SK-N-SH treated with all-trans-retinoic acid at 6 μM for 48 hours (cell line): ENCODE data around the gene PUDP.

Experiments used
- ATAC-seq: fragments of 200-7000 bp; cut with Tn5 transposase; 3 replicates; pipeline ENCODE4 v1.9.1; 2020; ENCODE audit warnings: mild to moderate bottlenecking, moderate library complexity
- ARNTL ChIP-seq: fragments of 450-650 bp; formaldehyde crosslinking; IDR thresholded peaks from 2 replicates; pipeline ENCODE4 v1.5.0; 2020; ENCODE audit warnings: low read depth, mild to moderate bottlenecking, moderate library complexity, borderline replicate concordance
- BACH2 ChIP-seq: fragments of 250-450 bp; sonication (Bioruptor Pico); IDR thresholded peaks from 2 replicates; pipeline ENCODE4 v1.9.0; 2021; ENCODE audit warnings: mild to moderate bottlenecking, borderline replicate concordance
- CSDC2 ChIP-seq: fragments of 250-450 bp; sonication (Bioruptor Pico); IDR thresholded peaks from 2 replicates; pipeline ENCODE4 v1.5.0; 2020; ENCODE audit warnings: mild to moderate bottlenecking, moderate library complexity
- ESRRG ChIP-seq: fragments of 250-450 bp; sonication (Bioruptor Pico); IDR thresholded peaks from 2 replicates; pipeline ENCODE4 v1.6.1; 2021; ENCODE audit warnings: mild to moderate bottlenecking
- GLIS3 ChIP-seq: fragments of 250-450 bp; sonication (Bioruptor Pico); IDR thresholded peaks from 2 replicates; pipeline ENCODE4 v1.5.0; 2020; ENCODE audit warnings: mild to moderate bottlenecking, moderate library complexity
- OSR1 ChIP-seq: fragments of 250-450 bp; sonication (Bioruptor Pico); IDR thresholded peaks from 2 replicates; pipeline ENCODE4 v1.8.0; 2022; ENCODE audit warnings: moderate library complexity, mild to moderate bottlenecking, inconsistent platforms
- PPARA ChIP-seq: fragments of 250-450 bp; sonication (Bioruptor Pico); IDR thresholded peaks from 2 replicates; pipeline ENCODE4 v1.5.0; 2020; ENCODE audit warnings: mild to moderate bottlenecking, borderline replicate concordance
- RARB ChIP-seq: fragments of 250-450 bp; sonication (Bioruptor Pico); IDR thresholded peaks from 2 replicates; pipeline ENCODE4 v1.8.0; 2021; ENCODE audit warnings: mild to moderate bottlenecking, moderate library complexity
- SNAI2 ChIP-seq: fragments of 250-450 bp; sonication (Bioruptor Pico); IDR thresholded peaks from 2 replicates; pipeline ENCODE4 v1.5.0; 2020; ENCODE audit warnings: mild to moderate bottlenecking, moderate library complexity
- ZC3H10 ChIP-seq: fragments of 250-450 bp; sonication (Bioruptor Pico); IDR thresholded peaks from 2 replicates; pipeline ENCODE4 v1.5.1; 2021; ENCODE audit warnings: mild to moderate bottlenecking, moderate library complexity
- ZFP3 ChIP-seq: fragments of 250-450 bp; sonication (Bioruptor Pico); IDR thresholded peaks from 2 replicates; pipeline ENCODE4 v1.5.0; 2020; ENCODE audit warnings: mild to moderate bottlenecking, moderate library complexity
- ZFP30 ChIP-seq: fragments of 450-650 bp; formaldehyde crosslinking; IDR thresholded peaks from 2 replicates; pipeline ENCODE4 v1.5.0; 2022; ENCODE audit warnings: mild to moderate bottlenecking, moderate library complexity
- ZNF70 ChIP-seq: fragments of 450-650 bp; formaldehyde crosslinking; IDR thresholded peaks from 2 replicates; pipeline ENCODE4 v1.5.0; 2020; ENCODE audit warnings: mild to moderate bottlenecking, moderate library complexity
- TF ChIP-seq, protein P1 (sequence below): fragments of 250-450 bp; sonication (Bioruptor Pico); IDR thresholded peaks from 2 replicates; pipeline ENCODE4 v1.8.0; 2020; ENCODE audit warnings: mild to moderate bottlenecking, moderate library complexity, borderline replicate concordance
- TF ChIP-seq, protein P2 (sequence below): fragments of 250-450 bp; sonication (Bioruptor Pico); IDR thresholded peaks from 2 replicates; pipeline ENCODE4 v1.8.0; 2021; ENCODE audit warnings: low read depth, mild to moderate bottlenecking, moderate library complexity, borderline replicate concordance
- TF ChIP-seq, protein P3 (sequence below): fragments of 250-450 bp; sonication (Bioruptor Pico); IDR thresholded peaks from 2 replicates; pipeline ENCODE4 v1.5.1; 2021; ENCODE audit warnings: mild to moderate bottlenecking, moderate library complexity

Gene PUDP

DNA sequence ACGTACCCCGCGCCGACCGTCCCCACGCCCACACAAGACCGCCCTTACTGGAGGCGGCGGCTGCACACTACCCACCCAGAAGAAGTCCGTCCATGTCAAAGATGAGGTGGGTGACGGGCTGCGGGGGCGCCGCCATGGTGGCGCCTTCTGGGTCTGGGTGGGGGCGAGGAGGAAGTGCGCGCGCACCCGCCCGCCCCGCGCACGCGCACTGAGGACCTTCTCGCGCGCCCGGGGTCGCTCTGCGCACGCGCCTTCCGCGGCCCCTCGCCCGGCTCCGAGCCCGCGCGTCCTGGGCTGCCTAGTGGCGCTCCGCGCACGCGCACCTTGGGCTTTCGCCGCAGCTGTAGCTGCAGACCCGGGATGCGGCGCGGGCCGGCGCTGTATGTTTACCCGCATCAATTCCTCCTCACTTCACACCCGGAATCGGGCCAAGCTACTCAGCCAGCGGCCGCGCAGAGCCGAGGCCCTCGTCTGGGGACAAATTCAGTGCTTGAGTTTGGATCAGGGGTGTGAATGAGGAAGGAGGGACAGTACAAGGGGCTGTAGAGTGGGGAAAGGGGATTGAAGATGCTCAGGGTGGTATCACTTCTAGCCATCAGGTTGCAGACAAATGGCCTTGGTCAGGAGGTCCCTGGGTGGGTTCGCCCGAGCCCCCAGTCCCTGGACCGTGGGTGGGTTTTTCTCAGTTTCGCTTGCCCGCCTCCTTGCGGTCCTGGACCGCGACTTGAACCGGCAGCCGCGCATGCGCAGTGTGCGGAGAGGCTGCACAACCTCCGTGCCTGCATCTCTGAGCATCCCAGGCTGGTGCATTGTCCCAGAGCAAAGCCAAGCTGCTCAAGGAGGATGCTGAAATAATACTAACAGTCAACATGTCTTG is at the start of gene PUDP:
Gene PUDP, minus strand, starts transcription at position 176 of the 877 bp plus-strand sequence. Its CDS starts 40 bp downstream, at position 136.
- TF ChIP-seq, protein P1, sequence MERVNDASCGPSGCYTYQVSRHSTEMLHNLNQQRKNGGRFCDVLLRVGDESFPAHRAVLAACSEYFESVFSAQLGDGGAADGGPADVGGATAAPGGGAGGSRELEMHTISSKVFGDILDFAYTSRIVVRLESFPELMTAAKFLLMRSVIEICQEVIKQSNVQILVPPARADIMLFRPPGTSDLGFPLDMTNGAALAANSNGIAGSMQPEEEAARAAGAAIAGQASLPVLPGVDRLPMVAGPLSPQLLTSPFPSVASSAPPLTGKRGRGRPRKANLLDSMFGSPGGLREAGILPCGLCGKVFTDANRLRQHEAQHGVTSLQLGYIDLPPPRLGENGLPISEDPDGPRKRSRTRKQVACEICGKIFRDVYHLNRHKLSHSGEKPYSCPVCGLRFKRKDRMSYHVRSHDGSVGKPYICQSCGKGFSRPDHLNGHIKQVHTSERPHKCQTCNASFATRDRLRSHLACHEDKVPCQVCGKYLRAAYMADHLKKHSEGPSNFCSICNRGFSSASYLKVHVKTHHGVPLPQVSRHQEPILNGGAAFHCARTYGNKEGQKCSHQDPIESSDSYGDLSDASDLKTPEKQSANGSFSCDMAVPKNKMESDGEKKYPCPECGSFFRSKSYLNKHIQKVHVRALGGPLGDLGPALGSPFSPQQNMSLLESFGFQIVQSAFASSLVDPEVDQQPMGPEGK (CRISPR knock-in tag) = 0 out of 2 replicates have a peak, but pooled peaks have one; percentile 39
- TF ChIP-seq ZFP30 (no peak), ZC3H10 (CRISPR knock-in tag) (no peak), ARNTL (CRISPR knock-in tag) (no peak), RARB (CRISPR knock-in tag) (no peak)
- TF ChIP-seq, all 23 proteins: peak for 1
- peak; percentile 96 for ATAC-seq

DNA sequence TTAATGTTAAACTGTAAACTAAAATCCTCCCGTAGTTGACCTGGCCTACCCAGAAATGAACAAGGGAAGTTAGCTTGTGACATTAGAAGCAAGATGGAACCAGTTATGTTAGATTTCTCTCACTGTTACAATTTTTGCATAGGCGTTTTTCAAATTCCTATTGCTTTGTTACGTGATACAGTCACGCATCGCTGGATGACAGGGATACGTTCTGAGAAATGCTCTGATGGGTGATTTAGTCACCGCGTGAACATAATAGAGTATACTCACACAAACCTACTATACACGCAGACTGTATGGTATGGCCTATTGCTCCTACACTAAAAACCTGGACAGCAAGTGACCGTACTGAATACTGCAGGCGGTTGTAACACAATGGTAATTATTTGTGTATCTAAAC is 46.7 kb upstream of the PUDP start:
- no peak for ATAC-seq
- TF ChIP-seq GLIS3 = no peak
- TF ChIP-seq CSDC2 = no peak

DNA sequence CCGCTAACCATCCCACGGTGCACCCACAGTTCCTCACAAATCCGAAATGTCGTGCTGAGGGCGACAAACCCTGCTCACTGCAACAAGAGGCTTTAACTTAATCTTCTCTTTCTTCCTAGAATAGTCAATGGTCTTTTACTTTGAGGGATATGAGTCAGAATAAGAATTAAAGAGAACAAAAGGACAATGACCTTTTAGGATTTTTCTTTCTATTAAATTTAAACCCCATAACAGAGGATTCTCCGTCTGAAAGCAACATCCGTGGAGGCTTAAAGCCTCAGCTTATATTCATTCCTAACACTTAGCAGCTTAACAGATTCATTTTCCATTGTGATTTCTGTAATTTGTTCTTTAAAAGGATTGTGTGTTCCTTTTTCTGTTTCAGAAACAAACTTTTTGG is 44.9 kb upstream of the PUDP start:
- no peak for TF ChIP-seq ZFP30
- TF ChIP-seq, protein P2, sequence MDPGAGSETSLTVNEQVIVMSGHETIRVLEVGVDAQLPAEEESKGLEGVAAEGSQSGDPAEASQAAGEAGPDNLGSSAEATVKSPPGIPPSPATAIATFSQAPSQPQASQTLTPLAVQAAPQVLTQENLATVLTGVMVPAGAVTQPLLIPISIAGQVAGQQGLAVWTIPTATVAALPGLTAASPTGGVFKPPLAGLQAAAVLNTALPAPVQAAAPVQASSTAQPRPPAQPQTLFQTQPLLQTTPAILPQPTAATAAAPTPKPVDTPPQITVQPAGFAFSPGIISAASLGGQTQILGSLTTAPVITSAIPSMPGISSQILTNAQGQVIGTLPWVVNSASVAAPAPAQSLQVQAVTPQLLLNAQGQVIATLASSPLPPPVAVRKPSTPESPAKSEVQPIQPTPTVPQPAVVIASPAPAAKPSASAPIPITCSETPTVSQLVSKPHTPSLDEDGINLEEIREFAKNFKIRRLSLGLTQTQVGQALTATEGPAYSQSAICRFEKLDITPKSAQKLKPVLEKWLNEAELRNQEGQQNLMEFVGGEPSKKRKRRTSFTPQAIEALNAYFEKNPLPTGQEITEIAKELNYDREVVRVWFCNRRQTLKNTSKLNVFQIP (CRISPR knock-in tag) = no peak
- TF ChIP-seq, protein P3, sequence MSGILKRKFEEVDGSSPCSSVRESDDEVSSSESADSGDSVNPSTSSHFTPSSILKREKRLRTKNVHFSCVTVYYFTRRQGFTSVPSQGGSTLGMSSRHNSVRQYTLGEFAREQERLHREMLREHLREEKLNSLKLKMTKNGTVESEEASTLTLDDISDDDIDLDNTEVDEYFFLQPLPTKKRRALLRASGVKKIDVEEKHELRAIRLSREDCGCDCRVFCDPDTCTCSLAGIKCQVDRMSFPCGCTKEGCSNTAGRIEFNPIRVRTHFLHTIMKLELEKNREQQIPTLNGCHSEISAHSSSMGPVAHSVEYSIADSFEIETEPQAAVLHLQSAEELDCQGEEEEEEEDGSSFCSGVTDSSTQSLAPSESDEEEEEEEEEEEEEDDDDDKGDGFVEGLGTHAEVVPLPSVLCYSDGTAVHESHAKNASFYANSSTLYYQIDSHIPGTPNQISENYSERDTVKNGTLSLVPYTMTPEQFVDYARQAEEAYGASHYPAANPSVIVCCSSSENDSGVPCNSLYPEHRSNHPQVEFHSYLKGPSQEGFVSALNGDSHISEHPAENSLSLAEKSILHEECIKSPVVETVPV = no peak
- TF ChIP-seq, protein P1 (CRISPR knock-in tag) = no peak
- TF ChIP-seq ESRRG (CRISPR knock-in tag) = no peak
- no peak for TF ChIP-seq BACH2
- TF ChIP-seq ARNTL (CRISPR knock-in tag) = no peak
- no peak for TF ChIP-seq PPARA (CRISPR knock-in tag)
- TF ChIP-seq RARB (CRISPR knock-in tag) = no peak
- no peak for TF ChIP-seq ZC3H10 (CRISPR knock-in tag)
- no peak for ATAC-seq

DNA sequence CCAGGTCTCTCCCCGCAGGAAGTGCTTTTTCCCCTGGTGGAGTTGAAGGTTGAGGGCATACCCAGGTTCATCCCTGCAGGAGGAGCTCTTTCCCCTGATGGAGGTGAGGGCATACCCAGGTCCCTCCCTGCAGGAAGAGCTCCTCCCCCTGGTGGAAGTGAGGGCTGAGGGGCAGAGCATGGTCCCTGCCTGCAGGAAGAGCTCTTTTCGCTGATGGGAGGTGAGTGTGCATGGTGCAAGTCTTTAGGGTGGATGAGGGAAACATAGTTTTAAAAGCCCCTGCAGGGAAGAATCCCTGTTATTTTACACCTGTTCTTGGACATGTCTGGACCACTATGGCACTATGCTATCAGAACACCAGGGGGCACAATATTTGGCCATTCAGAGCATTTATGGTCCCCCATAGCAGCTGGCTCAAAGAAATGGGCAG is 43.7 kb upstream of the PUDP start:
- TF ChIP-seq ARNTL (CRISPR knock-in tag) = no peak
- TF ChIP-seq ZFP30 = no peak
- TF ChIP-seq ZNF70 (CRISPR knock-in tag) = no peak
- TF ChIP-seq PPARA (CRISPR knock-in tag) = no peak
- TF ChIP-seq, protein P1 (CRISPR knock-in tag) = no peak
- TF ChIP-seq ZFP3 (CRISPR knock-in tag) = no peak
- TF ChIP-seq ESRRG (CRISPR knock-in tag) = no peak
- TF ChIP-seq, protein P3 = no peak
- no peak for TF ChIP-seq OSR1
- no peak for TF ChIP-seq BACH2
- no peak for TF ChIP-seq SNAI2
- TF ChIP-seq, all 23 proteins: peak for 0

More for the DNA sequence above, 43.7 kb upstream of the PUDP start:
- no peak for ATAC-seq
